NCI-H187 treated with DMSO at 0.1 percent for 48 hours (cell line): Measurements from ENCODE around the gene MMEL1.

Experiments used
- DNase-seq: peaks from one replicate; lab custom pipeline; 2025; lab: John Stamatoyannopoulos, UW

Gene MMEL1

GRCh38 chr1:2604844-2605508 is 27.8 kb downstream of the MMEL1 start:
- DNase-seq: no peak

DNA sequence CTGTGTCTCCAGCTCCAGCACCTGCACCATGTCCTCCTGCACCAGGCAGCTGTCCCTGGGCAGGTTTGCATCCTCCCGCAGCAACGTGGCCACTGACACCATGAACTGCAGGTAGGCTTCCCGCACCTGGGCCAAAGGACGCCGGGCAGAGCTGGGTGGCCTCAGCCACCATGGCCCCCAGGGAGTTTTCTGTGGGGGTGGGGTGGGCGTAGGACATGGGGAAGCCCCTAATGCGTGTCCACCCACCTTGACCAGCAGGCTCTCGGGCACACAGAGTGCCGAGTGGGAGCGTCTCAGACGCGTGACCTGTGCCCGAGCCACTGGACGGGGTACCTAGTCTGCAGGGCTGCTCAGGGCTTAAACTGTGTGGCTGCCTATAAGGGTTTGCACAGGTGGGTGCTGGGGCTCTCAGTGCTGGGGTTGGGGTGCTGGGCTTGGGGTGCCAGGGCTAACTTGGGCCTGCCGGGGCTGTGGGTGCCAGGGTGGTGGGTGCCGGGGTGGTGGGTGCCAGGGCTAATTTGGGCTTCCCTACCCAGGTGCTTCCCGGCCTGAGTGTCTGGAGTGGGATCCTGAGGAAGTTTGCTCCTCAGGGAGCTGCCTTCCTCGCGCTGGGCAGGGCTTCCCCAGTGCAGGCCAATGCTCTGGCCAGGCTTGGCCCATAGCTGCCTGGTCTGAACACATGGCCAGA is 28.5 kb downstream of the MMEL1 start:
- DNase-seq: no peak

DNA sequence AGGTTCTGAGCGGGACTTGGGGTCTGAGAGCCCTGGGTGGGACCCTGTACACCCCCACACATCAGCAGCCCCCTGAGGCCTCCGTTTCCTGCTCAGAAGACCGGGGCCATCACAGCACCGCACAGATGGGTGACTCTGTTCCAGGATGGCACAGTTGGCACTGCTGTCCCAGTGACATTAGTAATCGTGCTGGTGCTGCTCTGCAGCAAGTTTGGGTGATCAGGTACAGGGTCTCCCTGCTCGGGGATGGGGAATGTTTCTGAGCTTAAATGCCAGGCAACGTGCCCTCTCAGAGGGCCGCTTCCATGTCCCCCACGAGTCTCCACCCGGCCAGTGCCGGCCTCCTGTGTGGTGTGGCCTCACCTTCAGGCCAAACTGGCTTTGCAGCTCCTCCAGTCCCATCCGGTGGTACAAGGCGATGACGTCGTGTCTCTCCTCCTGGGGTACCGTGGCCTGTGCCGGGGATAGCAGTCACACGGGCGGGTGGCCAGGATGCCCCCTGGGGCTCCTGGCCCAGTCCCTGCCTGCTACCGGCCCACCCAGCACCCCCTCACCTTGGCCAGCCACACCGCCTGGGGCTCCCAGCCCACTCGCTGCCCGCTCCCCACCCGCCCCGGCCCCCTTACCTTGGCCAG is 29.2 kb downstream of the MMEL1 start:
- no peak for DNase-seq

DNA sequence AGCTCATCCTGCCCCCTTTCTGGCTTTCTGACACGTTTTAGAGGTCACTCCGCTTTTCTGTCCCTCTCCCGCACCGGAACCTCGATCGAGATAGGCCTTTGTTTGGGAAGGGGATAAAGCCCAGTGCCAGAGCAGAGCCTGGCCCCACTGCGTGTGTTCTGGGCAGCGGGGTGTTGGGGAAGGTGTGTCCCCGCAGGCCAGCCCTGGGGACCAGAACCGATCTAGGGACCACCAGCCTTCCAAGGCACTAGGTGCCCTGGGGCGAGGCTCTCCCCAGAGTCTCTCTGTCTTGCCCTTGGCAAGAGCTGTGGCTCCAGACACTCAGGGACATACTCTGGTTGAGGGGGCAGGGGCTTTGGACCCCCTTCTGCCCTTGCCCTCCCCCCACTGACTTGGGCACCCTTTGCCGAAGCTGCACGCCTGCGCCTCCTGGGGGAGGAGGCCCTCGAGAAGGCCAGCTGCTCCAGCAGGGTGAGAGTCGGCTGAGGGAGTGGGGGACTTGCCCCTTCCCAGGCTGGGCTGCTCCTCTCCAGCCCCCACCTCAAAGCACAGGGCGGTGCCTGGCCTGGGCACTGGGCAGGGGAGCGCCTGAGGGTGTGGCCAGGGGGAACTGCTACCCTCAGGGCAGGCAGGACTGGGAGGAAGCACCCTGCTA is 29.8 kb downstream of the MMEL1 start:
- DNase-seq: no peak

- no peak for DNase-seq
These were observed 30.4 kb downstream of the MMEL1 start for GRCh38 chr1:2602311-2602835.

DNA sequence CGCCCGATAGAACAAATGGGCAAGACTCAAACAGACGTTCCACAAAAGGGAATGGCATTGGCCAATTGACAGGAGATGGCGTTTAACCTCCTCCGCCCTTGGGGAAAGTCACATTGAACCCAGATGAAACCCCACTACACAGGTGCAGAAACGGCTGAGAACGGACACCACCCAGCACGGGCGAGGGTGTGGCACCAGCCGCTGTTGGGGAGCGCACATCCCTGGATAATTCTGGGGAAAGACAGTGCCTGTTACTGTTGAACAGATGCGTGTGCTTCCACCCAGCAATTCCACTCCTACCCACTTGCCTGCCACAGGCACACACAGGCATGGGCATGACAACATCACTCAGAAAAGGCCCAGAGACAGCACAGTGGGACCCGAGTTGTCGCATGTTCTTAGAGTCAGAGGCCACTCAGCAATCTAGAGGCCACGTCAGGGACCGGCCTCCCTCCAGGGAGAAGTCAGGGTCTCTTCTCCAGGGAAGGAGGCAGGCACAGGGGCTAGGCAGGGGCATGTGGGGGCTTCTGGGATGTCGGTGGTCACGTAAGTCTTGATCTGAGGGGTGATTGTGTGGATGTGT is 31.0 kb downstream of the MMEL1 start:
- no peak for DNase-seq

DNA sequence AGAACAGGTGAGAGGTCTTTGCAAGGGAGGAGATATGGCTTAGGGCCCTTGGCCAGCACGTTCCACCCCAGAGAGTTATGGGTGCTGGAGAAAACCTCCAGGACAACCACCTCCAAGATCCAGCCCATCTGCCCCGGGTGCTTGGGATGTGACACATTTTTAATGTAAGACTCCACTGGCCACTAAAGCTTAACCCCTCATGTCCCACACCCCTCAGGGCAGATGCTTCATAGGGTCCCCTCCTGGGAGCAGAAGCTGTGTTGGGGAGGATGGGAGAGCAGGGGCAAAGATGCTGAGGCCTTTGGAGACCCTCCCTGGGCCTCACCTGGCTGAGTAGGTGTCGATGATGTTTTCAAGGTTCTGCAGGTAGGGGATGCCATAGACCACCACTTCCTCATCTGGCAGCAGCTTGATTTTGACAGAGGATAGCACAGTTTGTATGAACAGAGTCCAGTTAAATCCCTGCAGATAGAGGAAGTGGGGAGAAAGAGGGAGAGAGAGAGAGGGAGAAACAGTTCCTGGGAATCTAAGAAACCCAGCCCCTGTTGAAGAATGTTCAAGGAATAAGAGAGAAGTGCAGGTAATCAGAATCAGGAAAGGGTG is 34.4 kb downstream of the MMEL1 start:
- no peak for DNase-seq

GRCh38 chr1:2597441-2598328 is 35.1 kb downstream of the MMEL1 start:
- no peak for DNase-seq

DNA sequence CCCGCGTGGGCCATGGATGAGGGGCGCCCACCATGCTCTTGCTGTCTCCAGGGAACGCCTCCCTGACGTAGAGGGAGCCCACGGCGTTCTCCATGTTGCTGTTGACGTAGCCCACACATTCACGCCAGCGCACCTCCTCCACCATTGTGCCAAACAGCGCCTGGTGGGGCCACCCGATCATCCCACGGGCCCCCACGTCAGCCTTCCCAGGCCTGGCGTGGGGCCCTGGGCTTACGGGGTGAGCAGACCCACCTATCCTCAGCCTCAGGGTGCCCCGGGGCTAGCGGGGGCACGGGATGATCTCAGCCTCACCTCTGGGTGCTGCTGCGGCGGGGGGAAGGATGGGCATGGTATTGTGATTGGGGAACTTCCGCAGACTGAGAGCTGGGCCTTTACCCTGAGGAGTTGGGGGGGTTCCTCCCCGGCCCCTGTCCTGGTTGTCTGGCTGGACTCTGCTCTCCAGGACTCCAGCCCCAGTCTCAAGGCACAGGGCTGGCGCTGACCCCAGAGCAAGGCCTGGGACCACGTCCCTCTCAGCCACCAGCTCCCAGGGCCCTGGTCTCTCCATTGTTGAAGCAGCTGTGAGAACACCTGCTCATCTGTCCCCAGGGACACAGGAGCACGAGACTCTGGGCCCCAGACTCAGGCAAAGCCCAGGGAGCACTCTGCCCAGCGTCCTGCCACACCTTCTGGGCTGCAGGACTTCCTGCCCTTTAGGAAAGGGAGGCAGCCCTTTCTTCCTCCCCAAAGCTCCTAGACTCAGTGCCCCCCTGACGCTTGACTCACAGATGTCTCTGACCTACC is 36.1 kb downstream of the MMEL1 start:
- DNase-seq: no peak

DNA sequence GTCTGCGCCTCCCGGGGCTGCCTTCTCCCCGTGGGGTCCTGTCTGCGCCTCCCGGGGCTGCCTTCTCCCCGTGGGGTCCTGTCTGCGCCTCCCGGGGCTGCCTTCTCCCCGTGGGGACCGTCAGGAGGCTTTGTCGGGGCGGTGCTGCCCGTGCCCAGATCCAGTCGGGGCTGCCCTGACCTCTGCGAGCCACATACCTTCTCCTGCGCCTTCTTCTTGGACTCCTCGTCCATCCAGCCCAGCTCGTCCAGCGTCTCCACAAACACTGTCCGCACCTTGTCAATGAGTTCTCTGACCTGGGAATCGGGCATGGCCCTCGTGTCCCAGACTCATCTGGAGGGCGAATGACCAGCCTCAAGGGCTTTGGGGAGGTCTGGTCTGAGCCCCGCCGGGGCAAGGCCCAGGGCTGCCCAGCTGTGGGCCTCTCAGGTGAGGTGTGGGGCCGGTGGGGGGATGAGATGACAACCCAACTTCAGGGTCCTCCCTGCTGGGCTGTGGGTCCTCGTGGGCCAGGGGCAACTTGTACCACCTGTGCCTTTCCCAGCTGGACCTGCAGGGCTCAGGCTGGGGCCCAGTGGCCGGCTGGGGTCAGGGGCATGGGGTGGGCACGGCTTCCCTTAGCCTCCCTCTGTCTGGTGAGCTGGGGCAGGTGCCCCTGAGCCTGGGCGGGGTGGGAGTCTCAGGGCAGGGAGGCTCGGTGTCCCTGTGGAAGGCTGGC is 36.8 kb downstream of the MMEL1 start:
- no peak for DNase-seq

GRCh38 chr1:2595261-2595811 is 37.5 kb downstream of the MMEL1 start:
- DNase-seq: no peak

DNA sequence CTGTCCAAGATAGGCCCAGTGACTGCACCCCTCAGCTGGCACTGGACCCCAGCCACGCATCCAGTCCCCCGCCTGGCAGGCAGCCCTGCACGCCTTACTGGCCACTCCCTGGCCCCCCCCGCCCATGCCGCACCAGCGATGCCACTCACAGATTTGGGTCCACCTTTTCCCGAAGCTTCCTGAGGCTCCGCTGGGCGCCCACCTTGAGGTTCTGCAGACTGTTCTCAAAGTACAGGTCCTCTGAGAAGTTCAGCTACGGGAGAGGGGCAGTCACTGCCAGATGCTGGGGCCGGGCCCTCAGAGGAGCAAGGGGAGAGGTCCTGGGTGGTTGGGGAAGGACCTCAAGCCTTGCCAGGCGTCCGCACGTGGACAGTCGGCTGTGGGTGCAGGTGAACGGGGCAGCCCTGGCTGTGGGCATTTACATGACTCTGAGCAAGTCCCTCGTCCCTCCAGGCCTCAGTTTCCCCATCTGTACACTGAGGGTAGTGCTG is 38.1 kb downstream of the MMEL1 start:
- no peak for DNase-seq

DNA sequence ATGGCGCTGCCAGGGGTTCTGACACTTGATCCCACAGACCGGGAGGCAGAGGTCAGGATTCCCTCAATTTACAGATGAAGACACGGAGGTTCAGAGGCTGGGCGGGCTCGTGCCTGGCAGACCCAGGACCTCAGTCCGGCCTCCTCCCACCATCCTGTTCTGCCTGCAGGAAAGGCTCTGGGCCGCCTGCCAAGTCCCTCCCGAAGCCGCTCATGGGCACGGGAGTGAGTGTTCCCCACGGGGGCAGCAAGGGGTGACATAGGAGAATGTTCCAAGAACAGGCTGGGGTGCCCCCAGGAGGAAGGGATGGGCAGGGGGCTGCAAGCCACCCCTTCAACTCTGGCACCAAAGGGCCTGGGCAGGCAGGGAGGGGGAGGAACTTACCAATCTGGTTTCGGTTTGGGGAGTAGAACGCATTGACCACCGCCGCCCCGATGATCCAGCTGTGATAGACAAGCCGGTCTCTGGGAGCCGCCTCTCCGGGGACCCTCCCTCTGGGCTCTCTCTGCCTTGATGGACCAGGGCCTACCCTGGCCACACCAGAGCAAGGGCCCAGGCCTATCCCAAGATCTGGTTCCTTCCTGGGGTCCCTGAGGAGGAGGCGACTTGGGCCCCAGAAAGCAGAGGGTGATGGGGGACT is 38.7 kb downstream of the MMEL1 start:
- DNase-seq: no peak

GRCh38 chr1:2593251-2593878 is 39.5 kb downstream of the MMEL1 start:
- no peak for DNase-seq

DNA sequence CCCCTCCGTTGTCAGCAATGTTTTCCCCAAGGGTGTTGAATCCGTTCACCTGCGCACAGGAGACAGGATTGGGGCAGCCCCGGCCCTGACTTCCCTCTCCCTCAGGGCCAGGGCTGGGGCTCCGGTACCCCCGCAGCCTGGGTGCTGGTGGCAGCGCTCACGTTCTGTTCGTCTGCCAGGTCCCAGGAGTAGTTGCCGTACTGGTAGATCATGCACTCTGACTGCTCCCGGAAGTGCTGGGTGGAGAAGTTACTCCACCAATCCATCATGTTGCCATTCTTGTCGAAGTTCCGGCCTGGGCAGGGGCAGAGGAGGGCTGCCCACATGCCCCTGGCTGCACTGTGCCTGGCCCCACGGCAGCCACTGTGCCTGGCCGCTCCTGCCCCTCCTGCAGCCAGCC is 40.1 kb downstream of the MMEL1 start:
- DNase-seq: no peak

- DNase-seq: no peak
These were observed 41.1 kb downstream of the MMEL1 start for GRCh38 chr1:2591581-2592261.

- no peak for DNase-seq
These were observed 41.6 kb downstream of the MMEL1 start for GRCh38 chr1:2591233-2591580.
